HepG2 (cell line): ENCODE results near the gene AFDN. TPM values are rescaled to one million over a fixed set of nuclear protein-coding genes. Genes with fewer than 3 reads are reported as not detected.
A peak's percentile ranks its signal among the peaks of the same experiment; 100 is the strongest.

Source experiments
- ASH2L ChIP-seq: fragments of 300-600, 200-600 bp; sonication (generic); IDR thresholded peaks from 2 replicates; pipeline ENCODE4 v1.7.0; 2017; ENCODE audit warnings: low read depth, mild to moderate bottlenecking, moderate library complexity, mixed read lengths, low read length; ENCODE audit not compliant: insufficient read length
- ATF3 ChIP-seq: sonication (generic); formaldehyde crosslinking; IDR thresholded peaks from 2 replicates; pipeline ENCODE4 v1.4.0; 2020; ENCODE audit warnings: missing genetic modification reagents
- CAMTA2 ChIP-seq: sonication (generic); formaldehyde crosslinking; IDR thresholded peaks from 2 replicates; pipeline ENCODE4 v1.4.0; 2020; ENCODE audit warnings: mild to moderate bottlenecking, missing genetic modification reagents, borderline replicate concordance
- GTF2F1 ChIP-seq: fragments of 150-350 bp; IDR thresholded peaks from 2 replicates; pipeline ENCODE4 v1.6.1; 2014; ENCODE audit warnings: low read length
- HNF1A ChIP-seq, 2 experiments: sonication (generic) in 1 of 2; formaldehyde crosslinking in 1 of 2; IDR thresholded peaks; 2 replicates each; pipeline versions ENCODE4 v1.4.0 to v1.6.1; 2016 to 2020; ENCODE audit warnings: borderline replicate concordance in 1 of 2, low read depth in 1 of 2, mild to moderate bottlenecking in 1 of 2, missing genetic modification reagents in 1 of 2
- HOXA3 ChIP-seq: sonication (generic); formaldehyde crosslinking; IDR thresholded peaks from 2 replicates; pipeline ENCODE4 v1.5.0; 2020; ENCODE audit warnings: missing genetic modification reagents
- IRX3 ChIP-seq: sonication (generic); formaldehyde crosslinking; IDR thresholded peaks from 2 replicates; pipeline ENCODE4 v1.8.1; 2023; ENCODE audit warnings: mild to moderate bottlenecking, low read depth, missing genetic modification reagents, borderline replicate concordance
- ISL2 ChIP-seq: sonication (generic); formaldehyde crosslinking; IDR thresholded peaks from 2 replicates; pipeline ENCODE4 v1.5.0; 2020; ENCODE audit warnings: missing genetic modification reagents
- KAT8 ChIP-seq: IDR thresholded peaks from 2 replicates; pipeline ENCODE4 v1.6.1; 2016; ENCODE audit warnings: missing genetic modification reagents, missing compliant biosample characterization
- NR2F1 ChIP-seq, 2 experiments: fragments of 450-650 bp in 1 of 2; formaldehyde crosslinking in 1 of 2; IDR thresholded peaks; 2 replicates each; pipeline versions ENCODE4 v1.5.0 to v1.6.1; 2016 to 2020; ENCODE audit warnings: mild to moderate bottlenecking in 1 of 2, missing compliant biosample characterization in 1 of 2, missing genetic modification reagents in 1 of 2, moderate library complexity in 1 of 2
- SYNCRIP ChIP-seq: fragments of 200-400 bp; formaldehyde crosslinking; IDR thresholded peaks from 2 replicates; pipeline ENCODE4 v1.6.1; 2018; ENCODE audit warnings: mild to moderate bottlenecking, low read depth, low read length; ENCODE audit not compliant: insufficient read depth
- THAP11 ChIP-seq: IDR thresholded peaks from 2 replicates; pipeline ENCODE4 v1.6.1; 2016; ENCODE audit warnings: missing biosample characterization, missing genetic modification reagents
- THAP7 ChIP-seq: sonication (generic); formaldehyde crosslinking; IDR thresholded peaks from 2 replicates; pipeline ENCODE4 v1.8.1; 2023; ENCODE audit warnings: mild to moderate bottlenecking, missing genetic modification reagents
- YY1 ChIP-seq: IDR thresholded peaks from 2 replicates; pipeline ENCODE4 v1.6.1; 2011; ENCODE audit warnings: low read length, low read depth, moderate library complexity, mild to moderate bottlenecking; ENCODE audit not compliant: insufficient read depth, insufficient replicate concordance
- ZNF30 ChIP-seq: sonication (generic); formaldehyde crosslinking; IDR thresholded peaks from 2 replicates; pipeline ENCODE4 v1.5.0; 2020; ENCODE audit warnings: mild to moderate bottlenecking, missing genetic modification reagents
- ZNF407 ChIP-seq: sonication (generic); formaldehyde crosslinking; IDR thresholded peaks from one replicate; pipeline ENCODE4 v1.5.1; 2020; ENCODE audit warnings: mild to moderate bottlenecking, missing genetic modification reagents; ENCODE audit errors: not compliant biosample characterization
- polyA plus RNA-seq, 8 experiments: library from polyadenylated mRNA; depleted of rRNA in 3 of 8; stranded (reverse) in 7 of 8; unstranded in 1 of 8; fragments of >200 nt; fragmentation: Illumina TruSeq in 4 of 8; extraction: Trizol in 4 of 8; gene quantifications; 2 replicates each; pipeline versions ENCODE4 v1.2.1 to v1.2.3, GENCODE V29; 2011 to 2016; ENCODE audit warnings: low read depth in 4 of 8, missing spikeins in 1 of 8, mixed read lengths in 1 of 8; ENCODE audit not compliant: insufficient read depth in 1 of 8
- total RNA-seq, 5 experiments: library from RNA; depleted of rRNA; stranded (reverse); fragments of >200 nt; fragmentation: Illumina TruSeq; extraction: Trizol; gene quantifications; 2 replicates each; pipeline ENCODE4 v1.2.3, GENCODE V29; 2016; ENCODE audit warnings: low read depth in 1 of 5

The AFDN gene
- total and polyA plus RNA-seq, 2 of the 13 experiments (the other 11 are each of a cell fraction or from before 2014, with no cell fraction given) = 136 to 151 TPM

- no peak for TF ChIP-seq SYNCRIP
- TF ChIP-seq IRX3 (CRISPR knock-in tag) = no peak; the same call in 1 of the 2 replicates
- TF ChIP-seq ZNF407 (CRISPR knock-in tag) = no peak
- TF ChIP-seq THAP7 (CRISPR knock-in tag) = no peak
- TF ChIP-seq CAMTA2 = no peak
- peak; percentile 19 for TF ChIP-seq ASH2L
- TF ChIP-seq GTF2F1 = no peak
- TF ChIP-seq ZNF30 (CRISPR knock-in tag) = no peak
- peak; percentile 90 for TF ChIP-seq HNF1A (IDR thresholded peaks at IDR 0.05; ENCODE audit: low read depth)
- TF ChIP-seq HNF1A (CRISPR knock-in tag; IDR thresholded peaks at IDR 0.05; ENCODE audit: borderline replicate concordance) = peak; percentile 90
- TF ChIP-seq THAP11 (CRISPR knock-in tag) = no peak
- TF ChIP-seq KAT8 (CRISPR knock-in tag) = peak; percentile 60; the same call in 1 of the 2 replicates
- TF ChIP-seq YY1 = no peak
- peak; percentile 97 for TF ChIP-seq ISL2 (CRISPR knock-in tag)
- peak; percentile 80 for TF ChIP-seq HOXA3 (CRISPR knock-in tag)
- TF ChIP-seq ATF3 (CRISPR knock-in tag) = no peak
- peak; percentile 48 to 71; a peak in 3 of 4 replicates for TF ChIP-seq NR2F1 (CRISPR knock-in tag; IDR thresholded peaks at IDR 0.05)
Measured at GRCh38 chr6:167963589-167964057, 136.9 kb downstream of the AFDN start (continued).
